ENCODE measurements around the gene ADCY7.

- TF ChIP-seq POLR2A (IDR thresholded peaks at IDR 0.05; ENCODE audit: low read depth, low read length) (no peak), POLR2AphosphoS5 (IDR thresholded peaks at IDR 0.05; ENCODE audit: low read depth, low read length) (no peak)
Measured at GRCh38 chr16:50282010-50282538, 15.7 kb downstream of the ADCY7 start.

Data from GM12891 (cell line).